IPS-18a (cell line): Measurements from ENCODE around the gene ETFRF1.

ENCODE experiments used
- H3K27ac ChIP-seq: one replicate; pipeline ENCODE4 v1.5.1; 2013; ENCODE audit warnings: low read length
- H3K27me3 ChIP-seq: one replicate; pipeline ENCODE4 v1.6.1; 2013; ENCODE audit warnings: mild to moderate bottlenecking, low read length; ENCODE audit not compliant: control insufficient read depth, insufficient read depth
- H3K36me3 ChIP-seq: one replicate; pipeline ENCODE4 v1.6.1; 2013; ENCODE audit warnings: low read depth, low read length; ENCODE audit not compliant: control insufficient read depth
- H3K4me1 ChIP-seq: one replicate; pipeline ENCODE4 v1.6.1; 2013; ENCODE audit warnings: low read depth, low read length; ENCODE audit not compliant: control insufficient read depth
- H3K4me3 ChIP-seq: one replicate; pipeline ENCODE4 v1.5.1; 2013; ENCODE audit warnings: low read length
- H3K9ac ChIP-seq: one replicate; pipeline ENCODE4 v1.6.1; 2013; ENCODE audit warnings: mild to moderate bottlenecking, low read length, moderate library complexity
- H3K9me3 ChIP-seq: one replicate; pipeline ENCODE4 v1.6.1; 2013; ENCODE audit warnings: low read depth, low read length; ENCODE audit not compliant: control insufficient read depth

Gene ETFRF1

DNA sequence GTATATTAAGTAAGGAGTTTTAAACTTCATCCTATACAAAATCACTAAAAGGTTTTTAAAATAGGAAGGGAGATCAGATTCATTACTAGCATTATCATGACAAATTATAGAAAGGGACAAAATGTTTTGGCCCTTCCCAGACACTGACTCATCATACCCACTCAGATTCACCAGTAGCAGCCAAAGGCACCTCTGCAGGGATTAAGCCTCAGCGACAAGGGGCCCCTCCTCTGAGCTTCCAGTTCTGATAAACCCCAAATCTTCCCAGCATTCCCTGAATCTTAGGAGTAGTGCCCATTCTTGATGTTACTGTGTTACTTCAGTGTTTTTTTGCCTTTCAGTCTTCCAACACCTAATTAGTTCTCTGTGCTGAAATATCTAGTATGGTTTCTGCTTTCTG, 41.2 kb downstream of the ETFRF1 start:
- Histone ChIP-seq H3K9me3 (no peaks in the 10 kb centered on the region), H3K27ac (no peak overlapping the region), H3K36me3 (peaks cover 15% of the 10 kb centered on the region), H3K9ac (no peak overlapping the region), H3K27me3 (no peaks in the 10 kb centered on the region), H3K4me3 (no peak overlapping the region), H3K4me1 (no peaks in the 10 kb centered on the region)

DNA sequence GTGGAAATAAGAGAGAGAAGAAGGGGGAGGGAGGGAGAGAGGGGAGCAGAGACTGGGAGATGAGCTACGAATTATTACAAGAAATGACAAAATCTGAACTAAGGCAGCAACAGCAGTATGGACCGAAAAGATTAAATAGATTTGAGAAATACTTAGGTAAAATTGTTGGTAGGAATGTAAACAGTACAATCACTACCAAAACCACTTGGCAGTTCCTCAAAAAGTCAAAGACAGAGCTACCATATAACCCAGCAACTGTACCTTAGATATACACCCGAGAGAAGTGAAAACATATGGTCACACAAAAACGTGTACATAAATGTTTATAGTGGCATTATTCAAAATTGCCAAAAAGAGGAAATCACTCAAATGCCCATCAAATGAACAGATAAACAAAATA, 41.6 kb downstream of the ETFRF1 start:
- Histone ChIP-seq H3K9me3 (no peaks in the 10 kb centered on the region), H3K4me1 (no peaks in the 10 kb centered on the region), H3K27ac (no peak overlapping the region), H3K9ac (no peak overlapping the region), H3K4me3 (no peak overlapping the region), H3K36me3 (peaks cover 15% of the 10 kb centered on the region), H3K27me3 (no peaks in the 10 kb centered on the region)

GRCh38 chr12:25241167-25242020, 46.4 kb downstream of the ETFRF1 start:
- no peak overlapping the region for H3K27ac ChIP-seq
- H3K4me3 ChIP-seq, result no peak overlapping the region
- H3K27me3 ChIP-seq, result no peaks in the 10 kb centered on the region
- H3K36me3 ChIP-seq, result peaks cover 18% of the 10 kb centered on the region
- no peak overlapping the region for H3K9ac ChIP-seq
- H3K9me3 ChIP-seq, result no peaks in the 10 kb centered on the region
- H3K4me1 ChIP-seq, result no peaks in the 10 kb centered on the region

DNA sequence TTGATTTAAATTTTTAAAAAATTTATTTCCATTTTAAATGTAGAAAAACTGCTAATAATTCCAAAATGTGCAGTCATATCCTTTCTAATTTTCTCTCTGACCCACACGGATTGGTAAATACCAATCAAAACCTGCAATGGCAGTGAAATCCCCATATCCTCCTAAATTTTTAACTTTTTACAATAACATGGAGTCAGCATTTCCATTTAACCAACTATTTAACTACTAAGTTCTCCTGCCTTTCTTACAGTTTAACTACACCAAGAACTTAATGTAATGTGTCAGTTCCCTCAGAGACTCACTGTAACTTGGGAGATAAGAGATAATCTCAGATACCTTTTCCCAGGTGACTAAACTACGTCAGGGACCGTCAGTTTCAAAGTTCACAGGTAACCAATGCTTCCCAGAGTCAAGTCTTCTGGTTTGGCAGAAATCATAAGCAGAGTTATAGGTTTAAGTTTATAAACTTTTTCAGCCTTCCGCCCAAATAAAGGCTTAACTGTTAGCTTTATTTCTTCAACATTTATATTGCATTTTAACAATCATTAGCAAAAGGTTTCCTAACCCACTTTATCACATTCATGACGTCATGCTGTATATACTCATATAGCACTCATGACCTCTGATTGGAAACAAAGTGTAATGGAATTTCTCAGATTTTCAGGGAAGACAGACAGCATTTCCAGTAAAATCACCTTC, 48.1 kb downstream of the ETFRF1 start:
- no peaks in the 10 kb centered on the region for H3K4me1 ChIP-seq
- H3K36me3 ChIP-seq, result peaks cover 11% of the 10 kb centered on the region

GRCh38 chr12:25243680-25243990, 48.6 kb downstream of the ETFRF1 start:
- H3K9me3 ChIP-seq, result no peaks in the 10 kb centered on the region
- no peaks in the 10 kb centered on the region for H3K4me1 ChIP-seq
- no peak overlapping the region for H3K4me3 ChIP-seq
- no peak overlapping the region for H3K27ac ChIP-seq
- H3K9ac ChIP-seq, result no peak overlapping the region
- peaks cover 11% of the 10 kb centered on the region for H3K36me3 ChIP-seq
- no peaks in the 10 kb centered on the region for H3K27me3 ChIP-seq

More for the DNA sequence above, 48.1 kb downstream of the ETFRF1 start:
- Histone ChIP-seq H3K4me3 (no peak overlapping the region), H3K9me3 (no peaks in the 10 kb centered on the region), H3K27ac (no peak overlapping the region), H3K27me3 (no peaks in the 10 kb centered on the region), H3K9ac (no peak overlapping the region)

DNA sequence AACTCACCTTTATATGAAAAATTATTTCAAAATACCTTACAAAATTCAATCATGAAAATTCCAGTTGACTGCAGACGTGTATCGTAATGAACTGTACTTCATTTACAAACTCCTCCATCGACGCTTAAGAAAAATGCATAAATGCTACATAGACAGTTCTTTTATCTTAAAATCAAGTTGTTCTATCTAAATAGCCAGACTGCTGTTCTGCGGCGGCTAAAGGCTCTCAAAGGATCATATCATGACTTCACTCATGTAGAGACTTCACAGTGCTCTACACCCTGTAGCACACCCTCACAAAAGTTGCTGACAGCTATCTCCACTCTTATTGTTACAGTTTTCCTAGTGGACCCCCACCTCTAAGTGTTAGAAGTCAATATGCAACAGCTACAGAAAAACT, 50.5 kb downstream of the ETFRF1 start:
- Histone ChIP-seq H3K4me1 (peaks cover 4% of the 10 kb centered on the region), H3K27ac (no peak overlapping the region), H3K27me3 (no peaks in the 10 kb centered on the region), H3K36me3 (peaks cover 7% of the 10 kb centered on the region), H3K4me3 (no peak overlapping the region), H3K9ac (no peak overlapping the region), H3K9me3 (no peaks in the 10 kb centered on the region)

DNA sequence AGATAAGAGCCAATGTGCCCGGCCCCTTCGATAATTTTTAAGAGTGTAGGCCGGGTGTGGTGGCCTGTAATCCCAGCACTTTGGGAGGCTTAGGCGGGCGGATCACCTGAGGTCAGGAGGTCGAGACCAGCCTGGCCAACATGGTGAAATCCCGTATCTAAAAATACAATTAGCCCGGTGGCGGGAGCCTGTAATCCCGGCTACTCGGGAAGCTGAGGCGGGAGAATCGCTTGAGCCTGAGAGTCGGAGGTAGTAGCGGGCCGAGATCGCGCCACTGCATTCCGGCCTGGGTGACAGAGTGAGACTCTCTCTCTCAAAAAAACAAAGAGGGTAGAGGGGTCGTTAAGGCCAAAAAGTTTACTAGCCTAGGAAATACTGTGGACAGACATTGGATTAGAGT, 53.1 kb downstream of the ETFRF1 start:
- H3K36me3 ChIP-seq, result peaks cover 7% of the 10 kb centered on the region
- H3K27me3 ChIP-seq, result peaks cover 14% of the 10 kb centered on the region
- peaks cover 4% of the 10 kb centered on the region for H3K4me1 ChIP-seq
- H3K27ac ChIP-seq, result no peak overlapping the region
- H3K9ac ChIP-seq, result no peak overlapping the region
- H3K9me3 ChIP-seq, result no peaks in the 10 kb centered on the region
- no peak overlapping the region for H3K4me3 ChIP-seq

GRCh38 chr12:25248732-25249131, 53.7 kb downstream of the ETFRF1 start:
- peaks cover 7% of the 10 kb centered on the region for H3K36me3 ChIP-seq
- H3K9ac ChIP-seq, result no peak overlapping the region
- H3K27ac ChIP-seq, result no peak overlapping the region
- no peaks in the 10 kb centered on the region for H3K9me3 ChIP-seq
- H3K27me3 ChIP-seq, result peaks cover 17% of the 10 kb centered on the region
- peaks cover 4% of the 10 kb centered on the region for H3K4me1 ChIP-seq
- H3K4me3 ChIP-seq, result no peak overlapping the region

- Histone ChIP-seq H3K27ac (no peak overlapping the region), H3K36me3 (no peaks in the 10 kb centered on the region), H3K9ac (peak overlapping the region; percentile 65), H3K27me3 (peaks cover 17% of the 10 kb centered on the region), H3K9me3 (no peaks in the 10 kb centered on the region), H3K4me3 (peak overlapping the region; percentile 83), H3K4me1 (peaks cover 4% of the 10 kb centered on the region)
Observed at GRCh38 chr12:25249931-25250738, 55.1 kb downstream of the ETFRF1 start.

GRCh38 chr12:25250744-25251730, 56.0 kb downstream of the ETFRF1 start, which contains the start of gene KRAS:
TSS of gene KRAS (minus strand) at chr12:25250929.
- Histone ChIP-seq H3K27me3 (peaks cover 17% of the 10 kb centered on the region), H3K4me1 (peaks cover 4% of the 10 kb centered on the region), H3K9ac (peak within 1 kb of the TSS; percentile 65), H3K36me3 (no peaks in the 10 kb centered on the region), H3K4me3 (peak within 1 kb of the TSS; percentile 83), H3K27ac (no peak within 1 kb of the TSS), H3K9me3 (no peaks in the 10 kb centered on the region)
